Activated naive CD4-positive, alpha-beta T cell (primary cell): ENCODE results near the gene SLC13A4.
"Not testable (repeated sequence)": the region's sequence is repeated elsewhere in the genome, so short reads cannot be mapped to it uniquely, and the experiment has no call there.

Experiments used
- DNase-seq, 4 experiments: peaks; one replicate each; lab custom pipeline; 2025; lab: John Stamatoyannopoulos, UW

Gene SLC13A4

GRCh38 chr7:135748770-135749169 lies 20.8 kb upstream of the SLC13A4 start, which contains the start of gene FAM180A:
TSS of gene FAM180A (minus strand) at chr7:135748813. CDS start at chr7:135748580, 233 bp downstream.
- DNase-seq = no peak

GRCh38 chr7:135747366-135747765 lies 19.4 kb upstream of the SLC13A4 start:
- no peak for DNase-seq

- no peak for DNase-seq
Observed at GRCh38 chr7:135745703-135746312, 17.8 kb upstream of the SLC13A4 start.

GRCh38 chr7:135744938-135745702 lies 17.1 kb upstream of the SLC13A4 start:
- no peak for DNase-seq

DNA sequence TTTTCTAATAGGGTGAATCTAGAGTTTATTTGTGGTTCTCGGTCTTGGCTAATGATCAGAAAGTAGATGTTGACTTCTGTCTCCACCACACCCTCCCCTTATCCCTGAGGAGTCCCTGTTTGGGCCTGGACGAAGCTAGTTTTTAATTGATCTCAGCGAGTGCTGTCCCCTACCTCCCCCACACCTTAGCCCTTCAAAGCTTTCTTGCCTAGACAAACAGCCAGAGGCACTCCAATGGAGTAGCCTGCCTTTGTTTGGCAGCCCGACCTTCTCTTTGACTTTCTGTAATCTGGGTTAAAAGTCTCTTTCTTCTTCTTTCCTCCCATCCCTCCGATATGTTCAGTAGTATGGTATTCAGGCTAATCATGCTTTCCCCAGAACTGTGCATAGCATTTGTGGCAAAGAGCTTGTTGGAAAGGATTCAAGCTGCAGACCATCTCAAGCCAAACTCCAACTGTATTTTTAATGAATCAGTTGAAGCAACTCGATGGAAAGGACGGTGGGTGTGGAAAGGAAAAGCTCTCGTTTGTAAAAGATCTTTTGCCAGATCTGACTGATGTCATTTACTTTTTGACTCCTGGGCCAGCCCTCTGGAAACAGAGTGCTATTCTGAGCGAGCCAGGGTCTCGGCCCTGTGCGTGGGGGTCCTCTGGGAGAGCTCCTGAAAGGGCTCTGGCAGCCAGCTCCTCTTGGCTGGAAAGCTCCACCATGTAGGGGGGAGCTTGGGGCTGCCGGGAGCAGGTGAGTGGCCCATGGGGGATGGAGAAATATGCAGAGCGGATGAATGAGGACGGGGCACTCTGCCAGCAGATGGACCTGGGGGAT lies 16.1 kb upstream of the SLC13A4 start:
- no peak for DNase-seq

GRCh38 chr7:135742371-135742770 lies 14.4 kb upstream of the SLC13A4 start:
- no peak for DNase-seq

DNA sequence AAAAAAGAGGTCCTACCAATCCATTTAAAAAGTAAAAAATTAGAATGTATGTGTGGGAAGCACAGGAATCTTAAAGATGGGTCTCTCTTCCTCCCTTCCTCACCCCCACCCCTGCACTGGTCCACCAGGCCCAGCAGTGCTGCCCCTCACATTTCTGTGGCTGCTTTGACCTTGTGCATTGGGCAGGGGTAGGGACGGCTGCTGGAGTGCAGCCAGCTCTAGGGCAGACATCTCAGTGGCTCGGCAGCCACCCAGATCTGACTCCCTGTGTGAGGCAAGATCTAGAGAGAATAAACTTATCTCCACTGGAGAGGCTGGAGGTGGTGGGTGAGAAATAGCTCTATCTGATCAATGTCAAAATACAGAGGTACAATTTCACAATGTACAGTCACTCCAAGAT lies 13.9 kb upstream of the SLC13A4 start:
- DNase-seq = no peak

GRCh38 chr7:135740889-135741288 lies 12.9 kb upstream of the SLC13A4 start:
- no peak for DNase-seq

- DNase-seq = not testable (repeated sequence)
Observed at GRCh38 chr7:135737306-135737647, 9.3 kb upstream of the SLC13A4 start.

DNA sequence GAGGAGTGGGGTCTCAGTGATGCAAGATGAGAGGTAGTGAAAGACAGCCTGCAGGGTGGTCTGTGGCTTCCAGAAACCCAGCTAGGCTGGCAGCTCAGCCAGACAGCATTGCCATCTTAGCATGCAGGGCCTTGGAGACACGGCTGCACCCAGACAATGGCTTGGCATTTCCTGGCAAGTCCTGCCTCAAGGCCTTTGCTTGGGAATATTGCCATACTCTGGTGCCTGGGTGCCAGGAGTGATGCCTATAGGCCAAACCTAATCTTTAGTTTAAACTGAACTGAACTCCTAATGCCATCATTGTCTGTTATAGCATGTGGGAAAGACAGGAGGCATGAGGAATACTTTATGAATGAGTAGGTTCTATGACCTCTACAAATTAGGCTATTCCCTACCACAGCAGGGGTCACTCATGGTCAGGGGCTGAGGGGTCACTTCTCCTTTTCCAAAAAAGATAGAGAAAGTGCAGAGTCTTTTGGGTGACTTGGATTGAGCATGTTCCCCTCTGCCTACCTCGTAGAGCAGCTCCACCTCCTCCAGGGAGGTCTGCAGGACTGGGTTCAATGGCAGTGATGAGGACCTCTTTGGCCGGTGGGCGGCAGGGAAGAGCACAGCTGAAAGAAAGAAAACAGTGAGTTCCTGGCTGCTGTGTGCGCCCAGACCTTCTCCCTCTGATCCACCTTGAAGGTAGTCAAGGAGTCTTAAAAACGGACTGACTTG lies 8.8 kb upstream of the SLC13A4 start:
- no peak for DNase-seq

DNA sequence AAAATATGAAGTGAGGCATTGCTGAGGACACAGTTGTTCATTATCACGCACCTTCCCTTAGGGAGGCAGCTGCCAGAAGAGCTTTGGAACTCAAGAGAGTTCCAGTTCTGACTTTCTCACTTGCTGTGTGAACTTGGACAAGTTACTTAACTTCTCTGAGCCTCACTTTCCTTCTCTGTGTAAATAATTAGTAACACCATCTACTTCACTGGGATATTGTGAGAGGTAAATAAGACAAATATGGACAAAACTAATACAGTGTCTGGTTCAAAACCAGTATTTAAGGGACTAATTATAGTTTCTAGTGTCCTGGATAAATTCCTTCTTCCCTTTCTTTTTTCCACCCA lies 6.3 kb upstream of the SLC13A4 start:
- no peak for DNase-seq

- DNase-seq = no peak
Observed at GRCh38 chr7:135733603-135734342, 5.8 kb upstream of the SLC13A4 start.

GRCh38 chr7:135731131-135731530 lies 3.1 kb upstream of the SLC13A4 start:
- no peak for DNase-seq

- no peak for DNase-seq
Observed at GRCh38 chr7:135729230-135729629, 1.2 kb upstream of the SLC13A4 start.

DNA sequence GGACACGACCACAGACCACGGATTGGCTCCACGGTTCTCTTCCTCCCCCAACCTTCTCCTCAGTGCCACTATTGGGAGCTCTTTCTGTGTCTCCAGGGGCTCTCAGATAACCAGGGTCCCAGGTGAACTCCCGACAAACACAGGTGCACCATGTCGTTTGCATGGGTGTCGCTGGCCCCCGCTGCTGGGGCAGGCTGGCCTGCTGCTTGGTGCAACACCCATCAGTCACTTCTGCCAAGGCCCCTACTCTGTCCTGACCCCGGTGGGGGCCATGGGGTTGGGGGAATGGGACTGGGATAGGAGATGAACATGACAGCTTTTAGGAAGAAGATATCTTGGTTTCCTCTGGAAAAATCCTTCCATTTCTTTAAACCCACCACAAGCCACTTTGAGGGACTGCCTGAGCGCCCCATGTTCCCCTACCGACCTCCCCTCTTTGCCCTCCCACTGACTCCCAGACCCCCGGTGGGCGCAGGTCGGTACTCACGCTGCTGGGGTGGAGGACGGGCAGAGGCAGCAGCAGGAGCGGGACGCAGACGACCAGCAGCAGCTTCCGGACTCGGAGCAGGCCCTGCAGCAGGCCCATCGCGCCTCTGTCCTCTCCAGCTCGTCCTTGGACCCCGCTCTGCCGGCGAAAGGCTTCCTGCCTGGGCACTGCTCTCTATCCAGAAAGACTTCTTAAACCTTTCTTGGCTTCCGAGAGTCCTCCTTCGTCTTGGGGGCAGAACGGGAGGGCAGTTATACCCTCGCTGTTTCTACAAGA lies 894 bp downstream of the SLC13A4 start:
- DNase-seq = no peak

- no peak for DNase-seq
Observed at GRCh38 chr7:135726276-135726788, 1.7 kb downstream of the SLC13A4 start.

DNA sequence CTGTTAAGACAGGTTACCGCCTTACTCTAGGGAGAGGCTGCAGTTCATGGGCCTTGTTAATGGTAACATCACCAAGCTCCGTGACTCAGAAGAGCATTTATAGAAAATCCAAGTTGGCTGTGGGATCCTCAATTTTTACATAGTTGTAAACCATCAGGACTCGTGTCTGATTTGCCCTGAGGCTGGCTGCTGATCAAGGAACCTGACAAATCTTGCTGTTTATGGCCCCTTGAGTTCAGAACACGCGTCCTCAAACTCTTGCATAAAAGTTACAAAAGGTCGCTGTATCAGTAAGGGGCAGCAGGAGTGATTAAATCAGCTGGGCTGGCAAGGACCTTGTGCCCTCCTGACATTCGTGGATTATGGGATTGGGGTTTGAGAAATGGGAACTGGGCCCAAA lies 4.6 kb downstream of the SLC13A4 start:
- DNase-seq = no peak

- DNase-seq = no peak
Observed at GRCh38 chr7:135721198-135721820, 6.7 kb downstream of the SLC13A4 start.

GRCh38 chr7:135719688-135720087 lies 8.3 kb downstream of the SLC13A4 start:
- DNase-seq = no peak

DNA sequence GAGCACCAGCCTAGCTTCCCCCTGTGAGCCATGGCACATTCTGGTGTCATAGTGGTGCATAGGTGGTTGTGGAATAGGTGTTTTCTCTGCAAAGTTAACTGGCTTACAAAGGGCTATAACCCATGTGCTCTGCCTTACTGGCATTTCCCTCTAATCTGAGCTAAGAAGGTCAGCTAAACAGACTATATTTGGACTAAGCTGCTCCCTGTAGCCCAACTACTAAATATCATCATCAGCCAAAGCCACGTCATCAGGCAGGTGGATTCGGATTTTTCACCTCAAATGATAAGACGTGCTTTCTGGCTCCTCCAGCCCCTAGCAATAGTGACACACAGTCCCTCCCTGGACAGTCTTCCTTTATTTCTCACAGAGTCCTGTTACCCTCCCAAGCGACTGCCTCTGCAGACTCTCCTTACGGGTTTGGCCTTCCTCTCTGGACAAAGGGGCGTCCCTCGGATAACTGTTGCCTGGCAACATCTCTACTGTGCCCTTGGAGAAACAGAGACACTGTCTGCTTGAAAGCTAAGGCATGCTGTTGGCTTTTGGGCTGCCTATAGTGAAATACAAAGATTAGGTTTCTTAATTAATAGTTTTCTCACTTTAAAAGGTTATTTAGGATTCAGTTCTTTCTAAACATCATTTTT lies 9.1 kb downstream of the SLC13A4 start:
- DNase-seq = no peak
